ENCODE data around the gene PCNX2.

PCNX2 gene

DNA sequence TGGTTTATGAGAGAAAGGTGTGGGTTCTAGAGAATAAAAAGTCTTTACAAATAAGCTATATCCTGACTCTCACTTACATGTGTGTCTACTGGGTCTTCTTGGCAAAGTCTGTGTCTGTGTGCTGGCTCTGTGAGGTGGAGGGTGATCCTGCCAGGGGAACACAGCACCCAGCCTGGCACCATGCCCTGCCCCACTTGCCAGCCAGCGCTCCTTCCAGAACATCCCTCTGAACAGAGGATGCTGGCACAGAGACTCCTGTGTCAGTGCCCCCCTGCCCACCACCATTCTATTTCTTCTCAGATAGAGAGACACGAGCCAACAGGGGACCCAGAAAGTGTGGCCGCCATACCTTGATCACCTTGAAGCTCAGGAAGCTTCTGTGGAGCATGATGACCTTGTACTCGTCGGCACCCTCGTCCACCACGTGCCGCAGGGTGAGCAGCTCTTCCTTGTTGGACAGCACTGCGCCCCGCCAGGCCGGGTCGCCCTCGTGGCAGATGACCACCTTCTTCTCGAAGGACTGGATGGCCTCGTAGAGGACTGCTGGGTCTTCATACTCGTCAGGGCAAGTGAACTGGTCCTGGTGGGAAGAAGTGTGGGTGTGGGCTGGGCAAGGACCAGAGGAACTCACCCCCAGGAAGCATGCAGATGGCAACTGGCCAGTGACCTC lies 295.4 kb downstream of the PCNX2 start:
- DNase-seq, result no peak

DNA sequence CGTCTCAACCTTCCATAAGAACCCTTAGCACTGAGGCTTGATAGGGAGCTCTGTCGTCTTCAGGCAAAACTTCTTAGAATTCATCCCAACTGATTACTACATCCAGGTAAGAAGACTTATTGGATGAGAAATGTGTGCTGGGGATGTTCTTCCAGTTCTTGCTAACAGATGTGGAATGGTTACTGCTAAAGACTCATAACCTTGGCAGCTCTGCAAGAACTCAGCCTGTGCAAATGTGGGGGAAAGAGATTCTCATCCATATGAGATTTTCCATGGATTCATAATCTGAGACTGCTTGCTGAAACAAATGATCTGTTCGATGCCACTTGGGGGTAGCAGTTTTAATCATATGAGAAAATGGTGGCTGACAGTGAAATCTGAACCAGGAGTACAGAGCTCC lies 296.9 kb downstream of the PCNX2 start:
- no peak for DNase-seq

DNA sequence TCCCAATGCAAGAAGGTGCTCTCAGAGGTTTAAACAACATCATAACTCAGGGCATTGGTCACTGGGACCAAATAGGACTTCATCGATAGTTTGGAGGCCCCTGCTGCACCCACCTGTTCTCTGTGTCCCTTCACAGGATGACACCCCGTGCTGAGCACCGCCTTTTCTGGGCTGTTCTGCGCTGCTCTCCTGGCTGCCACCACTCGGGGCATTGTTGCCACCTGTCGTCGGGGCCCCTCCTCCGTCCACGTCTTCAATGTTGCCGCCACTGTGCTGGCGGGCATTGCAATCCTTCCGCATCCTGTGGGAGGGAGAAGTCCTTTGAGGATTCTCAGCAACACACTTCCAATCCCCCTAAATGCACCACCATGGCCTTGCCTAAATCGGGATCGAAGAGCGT lies 297.4 kb downstream of the PCNX2 start:
- DNase-seq, result no peak

DNA sequence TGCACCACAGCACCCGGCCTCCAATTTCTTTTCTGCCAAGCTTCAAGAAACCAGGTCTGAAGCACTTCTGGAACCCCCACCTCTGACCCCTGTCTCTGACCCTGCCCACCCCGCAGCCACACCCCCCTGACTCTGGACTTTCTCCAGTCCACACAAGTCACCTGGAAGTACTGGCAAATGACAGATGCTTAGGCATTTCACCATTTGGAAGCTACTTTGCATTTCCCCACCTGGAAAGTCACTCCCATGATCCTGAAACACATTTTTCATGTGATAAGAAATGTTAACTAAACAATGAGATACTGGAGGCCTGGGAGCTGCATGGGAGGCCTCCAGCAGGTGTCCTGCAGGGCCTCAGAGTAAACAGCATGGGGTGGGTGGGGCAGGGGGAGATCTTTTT lies 299.4 kb downstream of the PCNX2 start:
- no peak for DNase-seq

DNA sequence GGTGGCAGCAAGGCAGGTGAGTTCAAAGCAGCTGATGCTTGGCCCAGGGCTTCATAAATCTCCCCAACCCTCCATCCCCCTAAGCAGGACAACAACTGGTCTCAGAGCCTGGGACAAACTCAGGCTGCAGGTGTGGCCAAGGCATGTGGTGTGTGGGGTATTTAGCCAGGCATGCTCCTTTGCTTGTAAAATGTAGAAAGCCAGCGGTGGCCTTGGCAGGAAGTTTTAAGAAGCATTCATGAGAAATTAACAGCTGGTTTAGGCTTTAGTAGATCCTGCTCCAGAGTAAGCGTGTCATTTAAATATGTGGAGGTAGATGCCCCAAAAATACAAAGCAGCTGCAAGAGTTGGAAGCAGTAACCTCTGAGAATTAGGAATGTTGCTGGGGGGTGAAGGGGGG lies 300.3 kb downstream of the PCNX2 start:
- DNase-seq, result no peak

DNA sequence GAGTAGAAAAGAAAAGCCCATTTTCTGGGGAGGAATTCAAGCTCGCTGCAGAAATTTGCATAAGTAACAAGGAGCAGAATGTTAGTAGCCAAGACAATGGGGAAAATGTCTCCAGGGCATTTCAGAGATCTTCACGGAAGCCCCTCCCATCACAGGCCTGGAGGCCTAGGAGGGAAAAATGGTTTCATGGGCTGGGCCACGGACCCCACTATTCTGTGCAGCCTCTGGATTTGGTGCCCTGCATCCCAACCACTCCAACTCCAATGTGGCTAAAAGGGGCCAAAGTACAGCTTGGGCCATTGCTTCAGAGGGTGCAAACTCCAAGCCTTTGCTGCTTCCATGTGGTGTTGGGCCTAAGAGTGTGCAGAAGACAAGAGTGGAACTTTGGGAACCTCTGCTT lies 302.0 kb downstream of the PCNX2 start:
- DNase-seq, result no peak

DNA sequence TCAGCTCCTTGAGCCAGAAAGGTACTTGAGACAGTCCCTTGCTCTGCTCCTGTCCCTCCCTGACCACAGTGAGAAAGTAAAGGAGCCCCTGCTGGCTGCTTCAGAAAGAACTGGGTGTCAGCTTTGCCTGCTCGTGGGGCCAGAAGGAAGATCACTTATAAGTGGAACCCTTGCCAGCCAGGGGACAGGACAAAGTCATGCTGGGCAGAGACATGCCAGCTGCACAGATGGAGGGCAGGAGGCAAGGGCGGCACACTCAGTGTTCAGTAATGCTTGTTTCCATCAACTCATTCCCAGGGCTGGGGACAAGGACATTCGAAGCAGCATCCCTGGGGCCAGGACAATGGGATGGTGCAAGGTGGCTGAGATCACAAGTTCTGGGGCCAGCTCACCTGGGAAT lies 303.3 kb downstream of the PCNX2 start:
- DNase-seq, result no peak

DNA sequence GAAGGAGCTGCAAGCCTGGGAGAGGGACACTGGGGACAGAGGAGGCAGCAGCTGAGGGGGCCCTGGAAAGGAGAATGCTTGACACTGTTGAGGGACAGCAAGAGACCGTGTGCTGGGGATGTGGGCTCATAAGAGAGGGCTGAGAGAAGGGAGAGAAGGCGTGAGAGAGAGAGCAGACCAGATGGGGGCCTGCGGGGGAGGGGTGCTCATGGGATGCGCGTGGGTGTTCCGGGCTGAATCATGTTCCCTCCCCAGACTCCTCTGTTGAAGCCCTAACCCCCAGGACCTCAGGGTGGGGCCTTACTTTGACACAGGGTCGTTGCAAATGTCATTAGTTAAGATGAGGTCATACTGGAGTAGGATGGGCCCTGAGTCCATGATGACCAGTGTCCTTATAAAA lies 304.3 kb downstream of the PCNX2 start:
- no peak for DNase-seq

DNA sequence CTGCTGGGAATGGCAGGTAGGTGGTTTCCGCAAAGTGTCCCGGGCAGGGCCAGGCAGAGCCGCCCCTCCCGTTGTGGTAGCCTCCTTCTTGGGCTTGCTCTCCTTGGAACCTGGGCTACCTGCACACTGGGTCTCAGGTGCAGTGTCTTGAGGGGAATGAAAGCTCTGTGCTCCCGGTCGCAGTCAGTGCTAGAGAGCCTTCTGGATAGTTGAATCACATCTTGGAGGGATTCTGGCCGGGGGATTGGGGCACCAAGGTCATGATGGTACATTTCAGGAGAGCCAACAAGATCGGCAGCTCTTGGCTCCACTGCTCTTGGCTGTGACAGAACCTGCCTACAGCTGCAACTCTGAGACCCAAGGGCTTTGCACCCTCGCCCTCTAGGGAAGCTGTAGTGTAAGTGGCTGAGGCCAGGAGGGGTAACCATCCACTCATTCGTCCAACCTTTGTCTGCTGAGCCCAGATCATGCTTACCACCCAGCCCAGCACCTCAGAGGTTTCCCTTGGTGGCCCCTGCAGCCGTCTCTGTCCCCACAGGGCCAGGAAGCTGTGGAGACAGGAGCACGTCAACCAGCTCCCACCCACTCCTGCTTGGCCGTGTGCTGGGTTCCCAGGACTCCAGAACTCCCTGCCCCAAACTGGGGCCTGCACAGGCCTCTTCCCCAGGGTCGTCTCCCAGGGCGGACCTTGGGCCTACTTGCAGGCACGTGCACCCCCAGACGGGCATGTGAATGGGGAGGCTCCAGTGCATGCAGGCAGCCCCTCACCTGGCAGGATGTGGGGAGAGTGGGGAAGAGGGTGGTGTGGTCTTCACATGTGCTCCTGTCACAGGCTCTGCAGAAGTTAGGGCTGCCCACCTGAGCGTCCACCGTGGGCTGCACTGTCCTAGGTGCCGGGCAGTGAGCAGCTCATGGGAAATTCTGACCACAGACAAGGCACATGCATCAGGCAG lies 305.1 kb downstream of the PCNX2 start:
- DNase-seq, result no peak

DNA sequence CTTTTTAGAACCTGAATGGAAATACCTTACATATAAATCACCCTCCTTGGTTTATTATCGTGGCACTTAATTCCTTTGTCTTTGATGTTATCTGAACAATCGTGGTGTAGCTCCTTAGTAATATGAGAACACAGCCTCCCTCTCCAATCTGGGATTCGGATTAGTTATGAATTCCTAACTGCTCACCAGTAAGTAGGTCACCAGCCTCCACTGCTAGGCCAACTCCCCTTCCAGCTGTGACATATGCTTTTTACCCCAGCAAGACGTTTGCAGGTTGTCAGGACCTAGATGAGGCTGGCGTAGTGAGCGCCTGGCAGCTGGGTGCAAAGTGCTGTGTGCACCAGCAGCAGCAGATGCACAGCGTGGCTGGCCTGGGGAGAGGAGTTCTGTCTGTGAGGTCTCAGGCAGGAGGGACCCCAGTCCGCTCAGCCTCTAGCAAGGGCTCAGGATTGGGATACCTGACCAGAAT lies 306.9 kb downstream of the PCNX2 start:
- DNase-seq, result no peak

DNA sequence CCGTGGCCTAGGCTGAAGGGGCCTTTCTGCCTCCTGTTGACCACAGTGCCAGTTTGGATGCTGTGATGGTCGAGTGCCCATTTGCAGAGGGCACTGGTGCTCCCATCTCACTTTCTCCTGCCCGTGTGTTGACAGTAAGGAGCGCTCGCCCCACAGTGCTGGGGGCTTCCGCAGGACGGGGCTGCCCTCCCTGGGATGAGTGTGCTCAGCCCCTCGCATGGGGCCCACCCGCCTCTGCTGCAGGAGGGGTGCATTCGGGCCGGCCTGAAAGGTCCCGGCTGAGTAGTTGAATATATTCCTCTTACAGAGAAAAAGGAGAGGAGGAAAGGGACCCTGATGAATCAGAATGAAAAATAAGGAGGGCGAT lies 307.8 kb downstream of the PCNX2 start:
- DNase-seq, result no peak

DNA sequence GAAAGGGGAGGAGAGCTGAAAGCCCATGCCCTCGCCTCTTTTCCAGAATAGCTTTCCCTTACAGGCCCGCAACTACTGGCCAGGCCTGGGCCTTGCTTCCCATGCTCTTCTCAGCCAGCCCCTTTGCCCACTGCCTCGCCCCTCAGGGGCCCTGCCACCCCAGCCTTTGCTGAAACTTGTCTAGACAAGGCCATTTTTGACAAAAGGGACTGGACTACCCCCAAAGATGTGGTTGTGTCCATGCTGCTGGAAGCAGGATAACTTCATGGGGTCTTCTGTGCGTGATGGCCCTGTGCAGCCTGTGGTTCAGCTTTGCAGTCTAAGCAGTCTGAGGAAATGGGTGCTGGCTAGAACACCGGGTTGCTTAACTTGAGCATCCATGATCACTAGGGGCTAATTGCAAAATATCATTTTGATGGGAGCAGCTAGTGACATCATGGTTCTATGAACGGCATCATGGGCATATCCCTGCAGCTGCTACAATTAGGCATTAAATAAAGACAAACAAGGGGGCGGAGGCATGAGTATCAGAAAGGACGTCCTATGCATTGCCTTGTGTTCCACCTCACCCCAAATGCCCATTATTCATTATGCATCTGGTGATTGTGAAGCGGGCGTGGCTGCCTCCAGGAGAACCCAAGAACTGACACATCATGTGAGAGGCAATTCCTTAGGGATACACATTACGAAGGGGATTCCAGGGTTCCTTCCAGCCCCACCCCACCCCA lies 308.3 kb downstream of the PCNX2 start:
- no peak for DNase-seq

DNA sequence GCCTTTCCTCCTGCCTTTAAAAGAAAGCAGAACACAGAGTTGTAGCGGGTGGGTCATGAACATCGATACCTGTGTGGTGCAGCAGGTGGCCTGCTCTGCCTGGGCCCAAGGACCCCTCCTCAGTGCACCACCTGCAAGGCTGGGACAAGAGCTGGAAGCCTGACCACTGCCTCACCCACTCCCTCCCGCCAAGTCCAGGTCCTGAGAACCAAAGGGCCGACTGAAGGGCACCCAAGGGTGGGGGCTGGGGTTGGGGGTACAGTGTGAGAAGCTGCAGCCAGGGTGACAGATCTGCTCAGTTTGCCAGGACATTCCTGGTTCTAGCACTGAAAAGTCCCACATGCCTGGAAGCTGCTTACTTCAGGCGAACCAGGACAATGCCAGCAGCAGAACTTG lies 309.0 kb downstream of the PCNX2 start:
- DNase-seq, result no peak

DNA sequence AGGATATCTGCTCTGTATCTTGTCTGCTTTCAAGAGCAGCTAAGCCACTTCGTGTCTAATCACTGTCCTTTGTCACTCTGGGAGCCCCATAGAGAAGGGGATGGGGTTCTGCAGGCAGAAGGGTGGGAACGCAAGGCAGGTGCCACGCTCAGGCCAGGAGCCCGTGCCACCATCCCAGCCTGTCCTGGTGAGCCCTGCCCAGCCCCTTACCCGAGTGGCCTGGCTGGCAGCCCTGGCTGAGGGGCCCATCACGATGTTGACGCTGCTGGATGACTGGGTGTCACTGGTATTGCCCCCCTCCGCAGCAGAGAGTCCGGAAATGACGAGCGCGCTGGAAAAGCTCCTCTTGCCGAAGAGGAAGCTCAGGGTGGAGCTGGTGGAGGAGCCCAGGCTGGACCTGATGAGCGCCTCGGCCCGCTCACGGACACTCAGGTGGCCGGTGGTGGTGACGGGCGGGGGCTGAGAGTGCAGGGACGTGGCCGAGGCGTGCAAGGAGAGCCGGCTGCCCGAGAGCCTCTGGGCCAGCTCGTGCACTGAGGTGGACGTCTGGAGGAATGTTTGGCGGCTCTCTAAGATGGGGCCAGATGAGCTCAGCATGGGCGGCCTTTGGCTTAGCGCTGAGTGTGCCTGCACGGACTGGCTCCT lies 309.5 kb downstream of the PCNX2 start:
- no peak for DNase-seq

DNA sequence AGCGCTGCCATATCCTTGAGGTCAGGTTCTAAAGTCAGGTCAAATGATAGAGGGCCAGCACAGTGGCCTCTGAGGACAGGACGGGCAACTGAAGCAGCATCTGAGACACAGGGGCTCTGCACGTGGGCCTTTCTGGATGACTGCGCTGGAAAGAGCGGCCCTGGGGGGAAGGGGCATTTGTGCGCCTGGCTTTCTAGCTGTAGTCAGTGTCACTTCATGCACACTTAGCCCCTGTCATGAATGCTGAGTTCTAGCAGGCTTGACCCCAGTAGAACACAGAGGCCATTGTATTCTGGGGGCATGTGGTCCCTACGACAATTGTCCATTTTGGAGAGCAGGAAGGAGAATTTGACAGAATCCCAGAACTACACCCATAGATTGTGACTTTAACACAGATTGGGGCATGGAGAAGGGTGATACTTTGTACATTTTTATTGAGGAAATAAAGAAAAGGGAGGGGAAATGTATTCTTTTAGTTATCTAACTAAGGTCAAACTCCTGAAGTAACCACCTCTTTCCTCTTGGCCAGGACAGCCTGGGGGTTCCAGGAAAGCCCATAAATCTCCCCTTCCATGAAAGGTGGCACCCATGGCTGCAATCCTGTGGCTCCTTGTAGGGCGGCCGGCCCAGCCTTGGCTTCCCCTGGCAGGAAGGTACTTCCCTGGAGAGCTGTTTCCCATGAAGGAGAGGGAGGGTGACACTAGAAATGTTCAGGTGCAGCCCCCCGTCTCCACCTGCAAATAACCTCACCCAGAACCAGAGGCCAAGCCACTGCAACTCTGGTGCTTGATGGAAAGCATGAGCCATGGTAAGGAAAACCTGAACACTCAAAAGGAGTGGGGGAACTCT lies 310.7 kb downstream of the PCNX2 start:
- DNase-seq, result no peak

DNA sequence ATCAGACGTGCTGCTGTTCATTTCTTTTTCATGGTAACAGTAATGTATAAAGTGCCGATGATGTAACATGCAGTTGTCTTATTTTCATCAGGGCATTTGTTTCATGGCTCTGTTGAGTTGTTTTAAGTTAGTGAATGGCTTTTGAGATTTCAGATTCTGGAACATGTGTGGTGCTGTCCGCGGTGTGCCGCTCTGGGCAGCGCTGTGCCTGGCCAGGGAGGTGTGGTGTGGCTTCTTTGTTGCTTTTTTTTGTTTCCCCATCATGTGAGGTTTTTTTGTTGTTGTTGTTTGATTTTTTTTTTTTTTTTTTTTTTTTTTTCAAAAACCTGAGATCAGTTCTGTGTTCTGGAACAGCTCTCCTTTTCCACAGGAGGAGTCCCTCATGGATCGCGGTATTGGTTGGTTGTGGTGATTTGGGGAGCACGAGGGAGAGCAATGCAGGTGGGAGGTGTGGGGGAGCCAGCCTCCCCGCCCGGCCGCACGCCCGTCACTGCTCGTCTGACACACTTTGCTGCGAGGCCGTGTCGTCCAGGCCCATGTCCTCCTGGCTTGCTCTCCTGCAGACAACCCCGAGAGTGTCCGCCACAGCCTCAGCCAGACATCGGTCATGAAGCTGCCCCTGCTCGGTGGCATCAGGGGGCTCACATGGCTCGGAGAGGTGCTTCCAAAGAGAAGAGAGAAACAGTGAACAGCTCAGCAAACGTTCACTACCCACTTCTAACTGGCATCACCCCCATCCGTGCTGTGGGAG lies 311.5 kb downstream of the PCNX2 start:
- no peak for DNase-seq

DNA sequence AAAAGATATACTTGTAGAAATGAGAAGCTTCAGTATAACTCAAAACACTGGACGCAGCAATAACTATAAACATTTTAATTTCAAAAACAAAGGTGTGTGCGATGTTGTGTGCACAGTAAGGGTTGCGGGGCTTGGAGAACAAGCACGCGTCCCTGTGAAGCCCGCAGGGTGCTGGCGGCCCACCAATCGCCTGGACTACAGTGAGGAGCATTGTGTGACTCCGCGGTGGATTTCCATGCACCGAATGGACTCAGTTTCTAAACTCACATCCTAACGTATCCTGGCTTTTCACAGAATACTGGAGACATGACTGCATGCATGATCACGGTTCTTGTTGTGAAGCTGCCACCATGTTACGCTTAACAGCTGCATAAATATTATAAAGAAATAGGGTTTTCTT lies 312.1 kb downstream of the PCNX2 start:
- no peak for DNase-seq

DNA sequence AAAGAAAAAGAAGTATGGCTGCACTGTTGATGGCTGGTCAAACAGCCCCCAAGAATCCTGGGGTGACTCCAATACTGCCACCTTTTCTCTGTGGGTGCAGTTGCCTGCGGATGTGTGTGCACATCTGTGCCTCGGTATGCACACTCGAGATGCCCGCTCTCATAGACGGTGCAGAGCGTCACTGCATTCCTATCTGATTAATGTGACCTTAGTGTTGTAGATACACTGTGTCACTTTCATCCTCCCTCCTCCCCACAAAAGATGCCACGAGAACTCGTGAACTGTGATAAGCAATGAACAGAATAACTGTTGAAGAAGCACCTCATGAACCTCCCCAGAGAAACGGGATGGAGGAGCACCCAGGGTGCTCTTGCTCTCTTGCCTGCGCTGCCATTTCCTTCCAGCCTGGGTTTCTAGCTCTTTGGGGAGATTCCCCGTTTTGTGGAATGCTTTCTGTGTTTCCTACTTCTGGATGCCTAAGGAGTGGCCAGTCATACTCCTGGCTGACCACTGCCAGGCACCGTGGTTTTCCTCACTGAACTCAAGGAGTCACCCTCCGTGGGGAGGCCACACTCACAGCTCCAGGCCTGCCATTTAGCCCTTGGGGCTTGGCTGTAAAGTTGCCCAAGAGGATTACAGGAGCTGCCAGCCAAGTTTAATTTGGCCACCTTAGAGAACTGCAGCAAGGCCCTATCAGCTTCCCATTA lies 313.1 kb downstream of the PCNX2 start:
- no peak for DNase-seq

DNA sequence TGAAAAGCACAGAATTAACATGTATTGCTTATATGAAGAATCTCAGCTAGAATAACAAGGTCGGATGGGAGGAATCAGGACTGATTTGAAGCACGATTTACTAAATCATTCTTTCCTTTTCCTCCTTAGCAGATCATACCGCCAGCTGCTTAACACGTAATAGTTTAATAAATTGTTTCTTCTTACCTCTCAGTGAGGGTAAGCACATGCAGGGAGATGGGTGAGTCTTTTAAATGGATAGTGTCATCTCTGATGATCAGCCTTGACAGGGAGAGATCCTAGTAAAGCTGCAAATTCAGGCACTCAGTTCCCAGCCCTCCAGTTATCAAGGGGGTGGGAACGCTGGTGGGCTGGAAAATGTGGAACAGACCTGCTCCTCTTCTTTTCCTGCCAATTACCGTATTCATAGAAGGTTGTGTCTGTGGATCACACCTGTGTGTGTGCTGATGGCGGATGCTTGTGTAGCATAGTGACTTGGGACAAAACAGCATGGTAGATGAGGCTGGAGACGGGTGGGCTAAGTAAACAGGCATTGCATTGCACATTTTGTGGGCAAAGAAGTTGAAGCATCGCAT lies 314.5 kb downstream of the PCNX2 start:
- DNase-seq, result no peak

DNA sequence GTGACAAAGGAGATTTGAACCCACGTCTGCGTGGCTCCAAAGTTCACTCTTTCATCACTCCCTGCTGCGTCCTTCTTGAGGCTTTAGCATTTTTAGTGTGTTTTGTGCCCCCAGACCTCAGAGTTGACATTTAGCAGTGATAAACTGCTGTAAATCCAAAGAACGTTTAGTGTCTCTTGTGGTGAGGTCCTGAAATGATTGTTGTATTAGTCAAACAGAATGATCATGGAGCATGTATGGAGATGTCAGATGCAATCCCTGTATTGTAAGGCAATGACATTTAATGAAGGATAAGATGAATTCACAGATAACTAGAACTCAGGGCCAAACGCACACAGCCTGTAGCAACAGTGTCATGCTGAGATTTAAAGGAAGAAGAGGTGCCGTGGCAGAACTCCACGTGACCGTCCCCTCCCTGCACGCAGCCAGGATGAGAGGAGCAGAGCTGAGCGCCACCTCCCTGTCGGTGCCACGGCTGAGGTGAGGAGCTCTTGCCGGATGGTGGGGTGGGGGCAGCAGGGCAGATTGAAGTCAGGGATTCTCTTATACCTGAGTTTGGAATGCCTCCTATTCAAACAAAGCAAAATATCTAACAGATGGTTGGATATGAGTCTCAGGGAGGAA lies 315.1 kb downstream of the PCNX2 start:
- DNase-seq, result no peak

Measured in CD4-positive, alpha-beta T cell treated with Interferon alpha-2 for 1 hour (primary cell).